ENCODE data around the gene MAMDC4.
A peak's percentile ranks its signal among the peaks of the same experiment; 100 is the strongest.

Gene MAMDC4

GRCh38 chr9:136846376-136847087, 5.6 kb upstream of the MAMDC4 start:
- Mint-ChIP-seq H3K36me3 (ENCODE audit: insufficient read depth) (peaks cover 59% of the 10 kb centered on the region), H3K9me3 (no peaks in the 10 kb centered on the region), H3K4me1 (ENCODE audit: low read depth in 2 of 2) (peaks cover 17 to 18% of the 10 kb centered on the region in 2 donors), H3K27me3 (peaks cover 0 to 11% of the 10 kb centered on the region in 2 donors), H3K27ac (peak overlapping the region; percentile 41), H3K4me3 (peak overlapping the region; percentile 25 to 92)
- DNase-seq (no peak), ATAC-seq (replicated peaks) (no peak)

DNA sequence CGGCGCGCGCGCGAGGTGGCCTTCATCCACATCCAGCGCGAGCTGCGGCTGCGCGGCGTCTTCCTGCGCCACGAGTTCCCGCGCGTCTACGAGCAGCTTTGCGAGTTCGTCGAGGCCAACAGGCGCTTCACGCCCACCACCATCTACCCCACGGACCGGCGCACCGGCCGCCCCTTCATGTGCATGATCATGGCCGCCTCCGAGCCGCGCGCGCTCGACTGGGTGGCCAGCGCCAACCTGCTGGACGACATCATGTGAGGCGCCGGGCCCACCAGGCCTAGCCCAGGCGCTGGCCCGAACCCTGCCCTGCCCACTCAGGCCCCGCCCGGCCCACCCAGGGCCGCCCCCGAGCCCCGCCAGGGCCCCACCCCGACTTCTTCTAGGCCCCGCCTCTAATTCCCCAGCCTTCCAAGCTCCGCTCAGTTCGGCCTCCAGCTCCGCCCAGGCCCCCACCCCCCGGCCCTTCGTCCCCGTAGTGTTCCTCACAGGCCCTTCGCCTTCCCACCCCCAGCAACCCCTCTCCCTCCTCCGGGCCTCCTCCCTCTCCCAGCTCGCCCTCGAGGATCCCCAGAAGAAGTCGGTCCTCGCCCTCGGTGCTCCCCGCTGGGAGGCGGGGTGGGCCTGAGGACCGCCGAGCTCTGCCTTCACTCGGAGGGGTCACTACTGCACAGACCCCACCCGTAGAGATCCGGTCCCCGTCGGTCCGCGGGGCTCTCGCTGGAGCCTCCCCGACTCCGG, 4.9 kb upstream of the MAMDC4 start:
- no peak for DNase-seq
- Mint-ChIP-seq H3K4me1 (ENCODE audit: low read depth in 2 of 2) (peaks cover 15 to 16% of the 10 kb centered on the region in 2 donors), H3K36me3 (ENCODE audit: insufficient read depth) (peaks cover 58% of the 10 kb centered on the region), H3K9me3 (no peaks in the 10 kb centered on the region), H3K27ac (peak overlapping the region; percentile 93 to 94), H3K4me3 (peak overlapping the region; percentile 92), H3K27me3 (peaks cover 0 to 11% of the 10 kb centered on the region in 2 donors)
- no peak for ATAC-seq (replicated peaks)

DNA sequence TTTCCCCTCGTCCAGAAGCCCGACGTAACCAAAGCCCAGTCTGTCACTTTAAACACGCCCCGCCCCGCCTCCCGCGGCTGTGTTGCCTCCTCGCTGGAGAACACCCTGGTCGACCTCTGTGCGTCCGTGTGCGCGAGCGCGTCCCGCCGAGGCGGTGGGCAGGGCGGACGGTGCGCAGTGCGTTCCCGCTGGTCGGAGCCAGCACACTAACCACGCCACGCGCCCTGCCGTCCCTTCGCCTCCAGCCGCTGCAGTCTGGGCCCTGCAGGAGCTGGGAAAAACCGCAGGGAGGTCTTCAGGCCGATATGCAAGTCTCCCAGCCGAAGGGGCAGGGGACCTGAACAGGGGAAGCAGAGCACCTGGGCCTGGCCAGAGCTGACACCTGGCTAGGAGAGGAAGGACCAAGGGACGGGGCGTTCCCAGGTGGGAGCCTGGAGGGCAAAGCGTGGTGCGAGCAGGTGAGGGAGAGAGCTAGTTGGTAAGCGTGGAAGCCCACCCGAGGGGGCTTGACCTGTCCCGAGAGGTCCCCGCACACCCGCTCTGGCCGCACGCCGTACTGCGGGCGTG, 4.2 kb upstream of the MAMDC4 start:
- Mint-ChIP-seq H3K9me3 (no peaks in the 10 kb centered on the region), H3K27ac (peak overlapping the region; percentile 93 to 94), H3K4me1 (ENCODE audit: low read depth in 2 of 2) (peaks cover 13% of the 10 kb centered on the region in 2 donors), H3K36me3 (ENCODE audit: insufficient read depth) (peaks cover 58% of the 10 kb centered on the region), H3K27me3 (peaks cover 0 to 11% of the 10 kb centered on the region in 2 donors), H3K4me3 (peak overlapping the region; percentile 92)
- ATAC-seq (replicated peaks): peak; percentile 27
- DNase-seq: peak; percentile 75 to 78 (median 78)

GRCh38 chr9:136848393-136849037, 3.6 kb upstream of the MAMDC4 start:
- Mint-ChIP-seq H3K36me3 (ENCODE audit: insufficient read depth) (peaks cover 56% of the 10 kb centered on the region), H3K27ac (peak overlapping the region; percentile 60 to 94)

GRCh38 chr9:136849038-136849959, 2.8 kb upstream of the MAMDC4 start, which contains the start of gene PHPT1:
Gene PHPT1, plus strand, starts transcription at chr9:136849409. Its CDS starts 22 bp downstream, at chr9:136849431.
- peak; percentile 93 to 97 (median 95) for DNase-seq
- H3K36me3 Mint-ChIP-seq (ENCODE audit: insufficient read depth): peaks cover 55% of the 10 kb centered on the region
- H3K9me3 Mint-ChIP-seq: no peaks in the 10 kb centered on the region
- peaks cover 13% of the 10 kb centered on the region in 2 donors for H3K4me1 Mint-ChIP-seq (ENCODE audit: low read depth in 2 of 2)
- peak within 1 kb of the TSS; percentile 60 to 94 for H3K27ac Mint-ChIP-seq
- peaks cover 0 to 11% of the 10 kb centered on the region in 2 donors for H3K27me3 Mint-ChIP-seq
- ATAC-seq (replicated peaks): peak; percentile 90
- peak within 1 kb of the TSS; percentile 92 for H3K4me3 Mint-ChIP-seq

More at GRCh38 chr9:136848393-136849037, 3.6 kb upstream of the MAMDC4 start:
- Mint-ChIP-seq H3K9me3 (no peaks in the 10 kb centered on the region), H3K4me3 (peak overlapping the region; percentile 92), H3K27me3 (peaks cover 0 to 11% of the 10 kb centered on the region in 2 donors), H3K4me1 (ENCODE audit: low read depth in 2 of 2) (peaks cover 13% of the 10 kb centered on the region in 2 donors)
- ATAC-seq (replicated peaks) (peak; percentile 6), DNase-seq (no peak)

DNA sequence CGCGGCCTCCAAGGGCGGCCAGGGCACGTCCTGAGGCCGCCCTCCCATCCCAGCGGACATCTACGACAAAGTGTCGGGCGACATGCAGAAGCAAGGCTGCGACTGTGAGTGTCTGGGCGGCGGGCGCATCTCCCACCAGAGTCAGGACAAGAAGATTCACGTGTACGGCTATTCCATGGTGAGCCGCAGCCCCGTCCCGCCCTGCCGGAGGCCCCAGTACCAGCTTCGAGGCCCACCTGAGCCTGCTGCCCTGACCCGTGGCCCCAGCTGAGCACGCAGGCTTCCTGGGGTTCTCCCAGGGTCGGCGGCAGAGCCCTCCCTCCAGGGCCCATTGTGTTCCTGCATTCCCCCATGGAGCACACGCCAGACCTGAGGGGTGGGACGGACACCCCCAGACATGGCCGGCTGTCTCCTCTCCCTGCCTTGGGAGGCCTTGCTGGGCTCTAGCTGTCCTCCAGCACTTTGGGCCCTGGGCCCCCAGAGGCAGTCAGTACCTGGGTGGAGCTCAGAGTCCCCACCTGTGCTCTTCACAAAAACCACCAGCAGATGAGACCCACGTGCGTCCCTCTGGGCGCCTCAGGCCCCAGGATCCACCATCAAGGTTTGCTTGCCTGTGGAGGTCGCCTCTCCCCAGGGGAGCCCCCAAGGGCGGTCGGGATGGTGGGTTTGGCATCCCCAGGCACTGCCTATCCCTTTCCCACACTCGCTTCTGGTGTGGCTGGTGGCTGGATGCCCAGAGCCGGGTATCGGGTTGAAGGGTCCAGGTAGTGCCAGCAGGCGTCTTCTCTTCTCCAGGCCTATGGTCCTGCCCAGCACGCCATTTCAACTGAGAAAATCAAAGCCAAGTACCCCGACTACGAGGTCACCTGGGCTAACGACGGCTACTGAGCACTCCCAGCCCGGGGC, 1.9 kb upstream of the MAMDC4 start:
- H3K27ac Mint-ChIP-seq: peak overlapping the region in 1 of 2 donors; percentile 94
- peak overlapping the region; percentile 92 for H3K4me3 Mint-ChIP-seq
- peaks cover 13% of the 10 kb centered on the region in 2 donors for H3K4me1 Mint-ChIP-seq (ENCODE audit: low read depth in 2 of 2)
- peaks cover 0 to 11% of the 10 kb centered on the region in 2 donors for H3K27me3 Mint-ChIP-seq
- ATAC-seq (replicated peaks): no peak
- no peak for DNase-seq
- peaks cover 59% of the 10 kb centered on the region for H3K36me3 Mint-ChIP-seq (ENCODE audit: insufficient read depth)
- no peaks in the 10 kb centered on the region for H3K9me3 Mint-ChIP-seq

DNA sequence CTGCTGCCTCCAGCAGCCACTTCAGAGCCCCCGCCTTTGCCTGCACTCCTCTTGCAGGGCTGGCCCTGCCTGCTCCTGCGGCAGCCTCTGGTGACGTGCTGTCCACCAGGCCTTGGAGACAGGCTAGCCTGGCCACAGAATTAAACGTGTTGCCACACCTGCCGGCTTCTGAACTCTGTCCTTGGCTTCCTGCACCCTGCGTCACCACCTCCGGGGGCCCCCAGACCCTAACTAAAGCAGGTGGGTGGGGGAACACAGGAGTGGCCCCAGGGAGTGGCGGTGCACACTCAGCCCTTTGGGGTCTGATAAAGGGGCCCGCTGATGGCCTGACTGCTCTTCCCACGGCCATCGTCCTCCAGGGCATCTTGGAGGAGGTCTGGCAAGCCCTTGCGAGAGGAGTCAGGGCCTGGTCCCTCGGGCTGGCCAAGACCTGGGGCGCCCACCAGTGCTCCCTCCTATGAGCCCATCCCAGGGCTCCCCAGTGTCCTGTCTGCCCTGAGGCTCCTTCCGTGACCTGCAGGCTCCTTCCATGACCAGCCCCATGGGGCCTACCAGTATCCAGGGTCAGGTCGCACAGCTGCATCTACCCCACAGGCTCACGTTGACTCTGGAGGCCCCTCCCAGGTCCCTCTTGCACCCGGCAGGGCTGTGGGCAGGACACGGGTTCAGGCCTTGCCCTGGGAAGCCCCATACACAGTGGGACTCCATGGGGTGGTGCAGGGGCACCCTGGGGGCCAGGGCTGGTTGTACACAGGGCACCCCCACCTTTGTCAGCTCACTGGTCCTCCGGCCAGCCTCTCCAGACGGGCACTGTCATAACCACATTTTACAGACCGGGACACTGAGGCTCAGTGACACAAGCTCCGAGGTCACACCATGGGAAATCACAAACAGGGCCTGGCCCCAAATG, 1.0 kb upstream of the MAMDC4 start:
- Mint-ChIP-seq H3K27me3 (peaks cover 0 to 11% of the 10 kb centered on the region in 2 donors), H3K27ac (peak overlapping the region in 1 of 2 donors; percentile 26), H3K9me3 (no peaks in the 10 kb centered on the region), H3K4me1 (ENCODE audit: low read depth in 2 of 2) (peaks cover 13% of the 10 kb centered on the region in 2 donors), H3K36me3 (ENCODE audit: insufficient read depth) (peaks cover 58% of the 10 kb centered on the region), H3K4me3 (peak overlapping the region in 1 of 2 donors; percentile 92)
- ATAC-seq (replicated peaks) (no peak), DNase-seq (no peak)

DNA sequence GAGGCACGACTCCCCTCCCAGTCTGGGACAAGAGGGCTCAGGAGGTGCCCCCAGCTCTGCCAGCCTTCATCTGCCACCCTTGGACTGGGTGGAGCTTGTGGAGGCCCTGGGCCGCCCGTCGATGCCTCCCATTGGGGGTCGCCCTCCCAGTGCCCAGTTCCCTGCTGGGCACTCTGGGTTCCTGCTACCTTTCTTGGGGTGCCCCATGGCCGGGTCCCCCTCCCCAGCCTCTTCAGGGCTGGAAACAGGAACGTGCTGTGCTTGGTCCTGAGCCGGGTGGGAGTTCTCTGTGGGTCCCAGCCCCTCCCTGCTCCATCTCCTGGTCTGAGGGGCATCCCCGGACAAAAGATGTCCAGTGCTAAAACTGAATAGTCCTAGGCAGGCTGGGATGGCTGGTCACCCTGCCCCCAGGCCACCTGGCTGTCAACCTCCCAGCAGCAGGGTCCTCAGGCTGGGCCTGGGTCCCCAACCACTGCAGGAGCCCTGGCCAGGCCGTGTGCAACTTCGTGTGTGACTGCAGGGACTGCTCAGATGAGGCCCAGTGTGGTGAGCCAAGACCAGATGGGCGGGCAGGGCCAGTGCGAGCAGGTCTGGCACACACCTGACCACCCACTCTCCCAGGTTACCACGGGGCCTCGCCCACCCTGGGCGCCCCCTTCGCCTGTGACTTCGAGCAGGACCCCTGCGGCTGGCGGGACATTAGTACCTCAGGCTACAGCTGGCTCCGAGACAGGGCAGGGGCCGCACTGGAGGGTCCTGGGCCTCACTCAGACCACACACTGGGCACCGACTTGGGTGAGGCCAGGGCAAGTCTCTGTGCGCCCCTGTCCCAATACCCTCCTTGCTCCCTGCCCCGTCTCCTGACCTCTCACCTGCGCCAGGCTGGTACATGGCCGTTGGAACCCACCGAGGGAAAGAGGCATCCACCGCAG, 784 bp downstream of the MAMDC4 start:
- no peak for ATAC-seq (replicated peaks)
- Mint-ChIP-seq H3K9me3 (no peaks in the 10 kb centered on the region), H3K27ac (no peak overlapping the region), H3K36me3 (ENCODE audit: insufficient read depth) (peaks cover 44% of the 10 kb centered on the region), H3K27me3 (peaks cover 0 to 3% of the 10 kb centered on the region in 2 donors), H3K4me3 (peak overlapping the region in 1 of 2 donors; percentile 21), H3K4me1 (ENCODE audit: low read depth in 2 of 2) (peaks cover 7 to 8% of the 10 kb centered on the region in 2 donors)
- no peak for DNase-seq

DNA sequence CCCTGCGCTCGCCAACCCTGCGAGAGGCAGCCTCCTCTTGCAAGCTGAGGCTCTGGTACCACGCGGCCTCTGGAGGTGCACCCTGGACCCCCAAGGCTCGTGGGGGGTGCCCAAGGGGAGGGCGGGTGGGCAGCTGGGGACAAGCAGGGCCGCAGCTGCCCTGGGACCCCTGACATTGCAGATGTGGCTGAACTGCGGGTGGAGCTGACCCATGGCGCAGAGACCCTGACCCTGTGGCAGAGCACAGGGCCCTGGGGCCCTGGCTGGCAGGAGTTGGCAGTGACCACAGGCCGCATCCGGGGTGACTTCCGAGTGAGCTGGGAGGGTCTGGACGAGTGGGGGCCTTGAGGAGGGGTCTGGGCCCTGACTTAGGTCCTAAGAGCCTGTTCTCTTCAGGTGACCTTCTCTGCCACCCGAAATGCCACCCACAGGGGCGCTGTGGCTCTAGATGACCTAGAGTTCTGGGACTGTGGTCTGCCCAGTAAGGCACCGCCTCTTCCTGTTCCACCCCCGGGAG, 1.5 kb downstream of the MAMDC4 start:
- no peaks in the 10 kb centered on the region for H3K27me3 Mint-ChIP-seq
- no peak overlapping the region for H3K27ac Mint-ChIP-seq
- peaks cover 40% of the 10 kb centered on the region for H3K36me3 Mint-ChIP-seq (ENCODE audit: insufficient read depth)
- ATAC-seq (replicated peaks) (no peak), DNase-seq (no peak)
- no peaks in the 10 kb centered on the region for H3K9me3 Mint-ChIP-seq
- H3K4me1 Mint-ChIP-seq (ENCODE audit: low read depth in 2 of 2): peaks cover 4 to 5% of the 10 kb centered on the region in 2 donors
- no peak overlapping the region for H3K4me3 Mint-ChIP-seq

Data from effector memory CD8-positive, alpha-beta T cell (primary cell).